ENCODE data around the gene CEP170. TPM values are rescaled to one million over a fixed set of nuclear protein-coding genes. Genes with fewer than 3 reads are reported as not detected.

The CEP170 gene
- total RNA-seq: 10 to 100 TPM; 73.7 to 77.0 TPM
- long read RNA-seq, donor 1, partial matches to known transcripts: 7 of 13 reads
- long read RNA-seq, donor 1, other reads (novel, unspliced or antisense): 6 of 13 reads
- long read RNA-seq, donor 2, partial matches to known transcripts: 13 of 22 reads
- long read RNA-seq, donor 2, other reads (novel, unspliced or antisense): 7 of 22 reads

DNA sequence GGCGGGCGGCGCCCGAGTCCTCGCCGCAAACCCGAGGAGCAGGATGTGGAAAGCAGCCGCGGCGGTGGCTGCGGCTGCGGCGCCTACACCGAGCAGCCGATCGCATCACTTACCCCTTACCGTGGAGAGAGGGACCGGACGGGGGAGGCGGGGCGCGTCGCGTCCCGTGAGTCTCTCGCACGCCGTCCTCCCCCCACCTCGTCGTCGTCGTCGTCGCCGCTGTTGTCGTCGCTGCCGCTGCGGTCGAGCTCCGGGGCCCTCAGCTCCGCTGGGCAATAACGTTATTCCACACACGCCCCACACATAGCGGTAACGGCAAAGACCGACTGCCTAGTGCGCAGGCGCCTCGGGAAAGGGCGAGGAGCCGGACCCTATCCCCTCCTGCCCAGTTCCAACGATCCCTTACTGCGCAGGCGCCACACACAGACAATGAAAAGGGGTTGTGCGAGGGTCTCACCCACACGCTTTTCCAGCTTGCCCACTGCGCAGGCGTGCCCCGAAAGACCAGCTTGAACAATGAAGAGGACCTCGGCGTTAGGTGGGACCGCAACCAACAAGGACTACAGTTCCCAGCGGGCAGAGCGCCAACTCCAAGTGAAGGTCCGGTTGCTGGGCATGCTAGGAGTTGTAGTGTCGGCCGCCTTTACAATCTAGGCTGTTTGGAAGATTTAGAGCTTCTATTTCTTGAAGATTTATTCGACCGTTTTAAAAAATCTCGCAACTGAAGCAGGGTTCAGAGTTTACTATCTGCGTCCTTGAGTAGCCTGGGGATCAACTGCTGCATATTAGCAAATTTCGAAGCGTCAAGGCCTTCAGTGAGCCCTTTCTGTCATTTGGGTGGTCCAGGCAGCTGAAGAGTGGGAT lies at the start of gene CEP170:
Gene CEP170 (minus strand): TSS at position 355 of the 864 bp plus-strand sequence. CDS start 30,001 bp downstream, outside the sequence.
- DNase-seq (ENCODE audit: low spot score): peak; percentile 97
- intact Hi-C loops (cut with DNase I): no loop called here

- intact Hi-C loops (cut with DNase I): no loop called here
- DNase-seq (ENCODE audit: low spot score): no peak
Observed at GRCh38 chr1:243301059-243301458, 46.0 kb upstream of the CEP170 start.

DNA sequence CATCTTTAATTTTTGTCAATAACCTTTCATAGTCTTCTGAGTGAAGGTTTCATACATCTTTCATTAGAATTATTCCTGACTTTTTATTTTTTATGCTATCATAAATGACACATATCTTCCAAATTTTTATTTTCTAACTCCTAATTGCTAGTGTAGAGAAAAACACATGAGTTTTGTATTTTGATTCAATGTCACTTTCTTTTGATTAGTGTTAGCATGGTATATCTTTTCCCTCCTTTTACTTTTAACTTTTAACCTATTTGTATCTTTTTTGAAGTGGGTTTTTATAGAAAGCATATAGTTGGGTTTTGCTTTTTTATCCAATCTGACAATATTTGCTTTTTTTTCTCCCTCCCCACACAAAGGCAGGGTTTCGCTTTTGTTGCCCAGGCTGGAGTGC lies 44.0 kb upstream of the CEP170 start:
- intact Hi-C loops (cut with DNase I): no loop called here
- no peak for DNase-seq (ENCODE audit: low spot score)

DNA sequence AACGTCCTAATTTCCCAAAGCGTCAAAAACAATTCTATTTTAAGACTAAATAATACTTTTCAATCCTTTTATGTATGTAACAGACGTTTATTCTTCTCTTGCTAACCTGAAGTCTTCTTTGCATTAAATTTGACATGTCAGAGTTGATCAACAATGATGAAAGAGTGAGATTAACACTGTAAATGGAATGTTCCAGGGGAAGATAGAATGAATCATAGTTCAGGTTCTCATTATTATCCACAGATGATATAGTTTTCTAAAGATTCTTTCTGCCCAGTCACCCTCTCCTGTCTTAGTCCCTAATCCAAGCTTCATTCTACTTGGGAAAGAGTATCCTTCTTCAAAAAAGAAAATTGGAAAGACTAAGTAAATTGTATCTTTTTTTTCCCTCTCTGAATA lies 39.6 kb upstream of the CEP170 start:
- intact Hi-C loops (cut with DNase I): no loop called here
- DNase-seq (ENCODE audit: low spot score): no peak

DNA sequence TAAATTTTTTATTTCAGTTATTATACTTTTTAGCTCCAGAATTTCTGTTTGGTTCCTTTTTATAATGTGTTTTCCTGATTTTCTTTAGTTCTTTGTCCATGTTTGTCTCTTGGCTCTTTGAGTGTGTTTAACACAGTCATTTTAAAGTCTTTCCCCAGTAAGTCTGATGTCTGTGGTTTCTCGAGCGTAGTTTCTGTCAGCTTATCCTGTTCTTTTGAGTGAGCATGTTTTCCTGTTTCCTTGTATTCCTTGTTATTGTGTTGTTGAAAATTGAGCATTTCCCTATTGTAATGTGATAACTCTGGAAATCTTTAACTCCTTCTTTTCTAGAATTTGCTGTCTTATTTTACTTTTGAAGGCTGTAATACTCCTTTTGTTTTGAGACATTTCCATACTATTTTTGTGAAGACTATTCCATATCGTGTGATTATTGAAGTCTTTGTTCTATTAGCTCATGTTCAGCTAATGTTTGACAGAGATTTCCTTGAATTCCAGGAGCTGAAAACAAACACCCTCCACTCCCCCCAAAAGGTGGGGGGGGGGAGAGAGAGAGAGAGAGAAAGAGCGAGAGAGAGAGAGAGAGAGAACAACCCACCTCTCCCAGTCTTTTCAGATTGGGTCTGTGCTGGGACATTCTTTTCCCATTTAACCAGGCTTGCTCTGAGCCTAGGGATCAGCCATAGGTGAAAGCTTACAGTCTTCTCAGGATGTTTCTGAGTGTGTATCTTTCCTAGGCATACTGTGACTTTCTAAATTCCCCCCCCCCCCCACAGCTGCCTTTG lies 39.1 kb upstream of the CEP170 start:
- intact Hi-C loops (cut with DNase I): no loop called here
- no peak for DNase-seq (ENCODE audit: low spot score)

GRCh38 chr1:243292117-243292516 lies 37.0 kb upstream of the CEP170 start:
- intact Hi-C loops (cut with DNase I): no loop called here
- DNase-seq (ENCODE audit: low spot score): no peak

DNA sequence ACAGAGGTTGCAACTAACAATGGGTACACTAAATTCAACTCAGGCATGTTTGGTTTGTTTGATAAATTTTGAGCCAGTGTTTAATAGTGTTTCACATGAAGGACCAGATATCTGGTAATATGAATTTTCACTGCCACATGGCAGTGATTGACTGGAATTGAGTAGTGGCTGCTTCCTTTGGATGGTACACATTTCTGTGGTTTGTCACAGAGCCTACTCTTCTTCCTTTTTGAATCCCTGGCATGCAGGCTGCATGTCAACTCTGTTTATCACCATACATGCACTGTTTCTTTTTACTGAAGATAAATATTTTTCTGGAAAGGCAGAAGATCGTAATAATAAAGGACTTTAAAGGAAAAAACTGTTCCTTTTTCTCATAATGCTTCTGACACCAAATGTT lies 36.2 kb upstream of the CEP170 start:
- no peak for DNase-seq (ENCODE audit: low spot score)
- intact Hi-C loops (cut with DNase I): no loop called here

DNA sequence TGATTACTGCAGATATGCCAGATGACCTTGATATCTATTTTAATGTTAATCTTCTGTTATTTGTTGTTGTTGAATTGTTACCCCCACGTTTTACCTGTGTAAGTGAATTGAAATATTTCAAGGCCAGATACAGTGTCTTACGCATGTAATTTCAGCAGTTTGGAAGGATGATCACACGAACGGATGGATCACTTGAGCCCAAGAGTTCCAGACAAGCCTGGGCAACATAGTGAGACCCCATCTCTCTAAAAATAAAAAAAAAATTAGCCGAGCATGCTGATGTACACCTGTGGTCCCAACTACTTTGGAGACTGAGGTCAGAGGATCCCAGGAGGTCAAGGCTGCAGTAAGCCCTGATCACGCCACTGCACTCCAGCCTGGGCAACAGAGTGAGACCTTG lies 33.0 kb upstream of the CEP170 start:
- intact Hi-C loops (cut with DNase I): no loop called here
- DNase-seq (ENCODE audit: low spot score): no peak

DNA sequence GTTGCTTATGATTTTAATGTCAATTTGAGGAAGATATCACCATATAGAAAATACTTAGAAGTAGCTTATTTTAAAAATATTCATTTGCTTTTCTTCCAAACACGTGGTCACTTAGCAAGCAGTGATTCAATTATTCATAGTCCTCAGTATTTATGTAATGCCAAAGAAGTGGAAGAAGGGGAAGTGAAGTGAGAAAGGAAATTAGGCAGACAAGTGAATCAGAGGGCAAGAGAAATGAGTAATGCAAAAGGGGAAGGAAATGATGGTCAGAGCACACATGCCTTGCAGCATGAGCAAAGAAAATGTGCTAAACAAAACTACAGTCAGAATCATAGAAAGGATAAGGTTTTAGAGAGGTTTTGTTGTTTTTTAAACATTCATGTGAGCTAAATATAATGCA lies 32.6 kb upstream of the CEP170 start:
- no peak for DNase-seq (ENCODE audit: low spot score)
- intact Hi-C loops (cut with DNase I): no loop called here

GRCh38 chr1:243287123-243287460 lies 32.0 kb upstream of the CEP170 start:
- intact Hi-C loops (cut with DNase I): no loop called here
- no peak for DNase-seq (ENCODE audit: low spot score)

DNA sequence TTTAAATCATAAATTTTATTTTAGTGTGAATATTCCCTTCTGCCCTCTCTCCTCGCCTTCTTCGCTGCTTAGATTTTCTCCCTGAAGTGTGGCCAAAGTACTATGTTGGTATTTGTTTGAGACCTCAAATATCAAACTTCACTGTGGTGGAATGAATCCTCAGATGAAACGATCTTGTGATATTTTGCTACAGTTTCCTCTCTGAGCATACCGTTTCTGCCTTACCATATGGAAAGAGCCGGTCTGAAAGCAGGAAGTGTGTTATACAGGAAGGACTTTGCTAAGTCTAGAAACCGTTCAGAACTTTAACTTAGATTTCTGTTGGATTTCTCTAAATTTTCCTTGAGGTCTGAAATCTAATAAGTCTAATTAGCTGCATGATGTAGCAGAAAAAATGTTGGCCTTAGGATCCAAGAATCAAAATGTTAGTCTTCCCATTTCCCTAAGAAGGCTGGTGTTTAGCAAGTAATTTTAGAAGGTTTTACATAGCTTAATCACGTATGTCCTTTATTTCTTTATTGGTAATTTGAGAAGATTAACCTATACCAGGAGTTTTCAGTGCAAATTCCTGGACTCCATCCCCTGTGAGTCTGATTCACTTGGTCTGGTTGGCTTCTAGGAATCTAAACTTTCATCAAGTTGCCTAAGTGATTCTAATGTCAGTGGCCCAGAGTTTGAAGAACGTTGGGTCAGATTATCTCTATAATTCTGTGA lies 31.5 kb upstream of the CEP170 start:
- DNase-seq (ENCODE audit: low spot score): no peak
- intact Hi-C loops (cut with DNase I): no loop called here

- intact Hi-C loops (cut with DNase I): no loop called here
Observed at GRCh38 chr1:243281672-243282071, 26.6 kb upstream of the CEP170 start.

GRCh38 chr1:243280571-243281129 lies 25.6 kb upstream of the CEP170 start:
- no peak for DNase-seq (ENCODE audit: low spot score)
- intact Hi-C loops (cut with DNase I): no loop called here

More at GRCh38 chr1:243281672-243282071, 26.6 kb upstream of the CEP170 start:
- no peak for DNase-seq (ENCODE audit: low spot score)

DNA sequence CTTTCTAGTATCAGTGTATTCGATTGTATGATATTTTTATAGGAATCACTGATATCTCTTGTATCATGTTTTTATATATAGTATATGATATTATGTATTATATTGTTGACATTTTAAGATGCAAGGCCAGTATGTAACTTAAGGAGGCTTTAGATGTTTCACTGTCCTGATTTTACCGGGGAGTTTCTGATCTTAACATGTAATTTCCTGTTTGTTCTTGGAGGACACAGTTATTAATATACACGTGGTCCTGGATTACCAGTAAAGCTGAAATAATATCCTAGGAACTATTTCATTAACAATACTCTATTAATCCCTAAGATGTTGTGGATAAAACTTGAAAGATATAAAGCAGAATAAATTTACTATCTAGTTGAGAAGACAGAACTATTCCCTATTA lies 20.2 kb upstream of the CEP170 start:
- intact Hi-C loops (cut with DNase I): no loop called here
- DNase-seq (ENCODE audit: low spot score): no peak

DNA sequence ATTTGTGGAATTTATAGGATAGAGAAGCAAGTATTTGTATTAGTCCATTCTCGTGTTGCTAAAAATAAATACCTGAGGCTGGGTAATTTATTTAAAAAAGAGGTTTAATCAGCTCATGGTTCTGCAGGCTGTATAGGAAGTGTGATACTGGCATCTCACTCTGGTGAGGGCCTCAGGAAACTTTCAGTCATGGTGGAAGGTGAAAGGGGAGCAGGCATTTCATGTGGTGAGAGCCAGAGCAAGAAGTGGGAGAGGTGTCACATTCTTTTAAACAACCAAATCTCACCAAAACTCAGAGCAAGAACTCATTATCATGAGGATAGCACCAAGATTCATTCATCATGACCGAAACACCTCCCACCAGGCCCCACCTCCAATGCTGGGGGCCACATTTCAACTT lies 18.9 kb upstream of the CEP170 start:
- intact Hi-C loops (cut with DNase I): no loop called here
- DNase-seq (ENCODE audit: low spot score): no peak

GRCh38 chr1:243273506-243273905 lies 18.4 kb upstream of the CEP170 start:
- intact Hi-C loops (cut with DNase I): no loop called here
- no peak for DNase-seq (ENCODE audit: low spot score)

GRCh38 chr1:243272401-243272800 lies 17.3 kb upstream of the CEP170 start:
- intact Hi-C loops (cut with DNase I): no loop called here
- no peak for DNase-seq (ENCODE audit: low spot score)

GRCh38 chr1:243271996-243272395 lies 16.9 kb upstream of the CEP170 start:
- no peak for DNase-seq (ENCODE audit: low spot score)
- intact Hi-C loops (cut with DNase I): no loop called here

- DNase-seq (ENCODE audit: low spot score): no peak
- intact Hi-C loops (cut with DNase I): no loop called here
Observed at GRCh38 chr1:243270097-243270864, 15.2 kb upstream of the CEP170 start.

Data from posterior vena cava (tissue), 2 donors.